DOHH2 (cell line): Measurements from ENCODE around the gene DNM1.

Source experiments
- CTCF ChIP-seq: fragments of 200-600 bp; sonication (generic); IDR thresholded peaks from one replicate; pipeline ENCODE4 v1.5.1; 2014; ENCODE audit warnings: antibody characterized with exemption, mild to moderate bottlenecking, low read depth, low read length; ENCODE audit not compliant: poor library complexity, severe bottlenecking
- EZH2phosphoT487 ChIP-seq: fragments of 200-600 bp; sonication (generic); IDR thresholded peaks from 2 replicates; pipeline ENCODE4 v1.6.1; 2017; ENCODE audit warnings: borderline replicate concordance, mild to moderate bottlenecking, antibody characterized with exemption, low read length, moderate library complexity, mixed read lengths

GRCh38 chr9:128266868-128267590, 63.9 kb downstream of the DNM1 start:
- TF ChIP-seq CTCF (no peak), EZH2phosphoT487 (no peak)
